Fibroblast of skin of left biceps (primary cell): ENCODE results near the gene PUSL1.
A peak's percentile ranks its signal among the peaks of the same experiment; 100 is the strongest.
"Not testable (repeated sequence)": the region's sequence is repeated elsewhere in the genome, so short reads cannot be mapped to it uniquely, and the experiment has no call there.

Experiments
- DNase-seq, 2 experiments: peaks; one replicate each; pipeline ENCODE4 v3.0.0-alpha.2; 2013; ENCODE audit warnings: low read depth in 2 of 2

Gene PUSL1

DNA sequence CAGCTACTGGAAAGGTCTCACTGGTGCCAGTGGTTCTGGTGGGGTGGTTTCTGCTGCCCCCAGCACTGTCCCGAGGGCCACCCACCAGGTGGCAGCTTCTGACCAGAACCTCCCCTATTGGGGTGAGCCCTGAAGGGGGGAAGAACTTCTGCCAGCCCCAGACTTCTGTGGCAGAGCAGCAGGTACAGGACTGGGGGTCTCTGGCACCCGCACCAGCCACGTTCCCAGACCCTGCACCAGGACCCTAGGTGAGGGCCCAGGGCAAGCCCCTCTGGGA, 1.6 kb downstream of the PUSL1 start:
- DNase-seq, result no peak

DNA sequence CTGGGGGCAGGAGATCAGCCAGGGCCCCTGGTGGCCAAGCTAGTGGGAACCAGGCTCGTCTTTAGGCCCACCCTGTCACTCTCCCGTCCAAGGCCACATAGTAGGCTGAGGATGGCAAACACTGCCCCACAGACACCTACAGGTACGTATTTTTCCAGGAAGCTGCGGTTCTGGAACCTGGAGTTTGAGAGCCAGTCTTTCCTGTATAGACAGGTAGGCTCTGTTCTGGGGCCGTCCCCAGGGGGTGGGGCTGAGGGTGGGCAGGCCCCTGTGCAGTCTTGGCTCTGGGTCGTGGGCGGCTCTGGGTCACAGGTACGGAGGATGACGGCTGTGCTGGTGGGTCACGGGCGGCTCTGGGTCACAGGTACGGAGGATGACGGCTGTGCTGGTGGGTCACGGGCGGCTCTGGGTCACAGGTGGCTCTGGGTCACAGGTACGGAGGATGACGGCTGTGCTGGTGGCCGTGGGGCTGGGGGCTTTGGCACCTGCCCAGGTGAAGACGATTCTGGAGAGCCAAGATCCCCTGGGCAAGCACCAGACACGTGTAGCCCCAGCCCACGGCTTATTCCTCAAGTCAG, 2.2 kb downstream of the PUSL1 start:
- no peak for DNase-seq

DNA sequence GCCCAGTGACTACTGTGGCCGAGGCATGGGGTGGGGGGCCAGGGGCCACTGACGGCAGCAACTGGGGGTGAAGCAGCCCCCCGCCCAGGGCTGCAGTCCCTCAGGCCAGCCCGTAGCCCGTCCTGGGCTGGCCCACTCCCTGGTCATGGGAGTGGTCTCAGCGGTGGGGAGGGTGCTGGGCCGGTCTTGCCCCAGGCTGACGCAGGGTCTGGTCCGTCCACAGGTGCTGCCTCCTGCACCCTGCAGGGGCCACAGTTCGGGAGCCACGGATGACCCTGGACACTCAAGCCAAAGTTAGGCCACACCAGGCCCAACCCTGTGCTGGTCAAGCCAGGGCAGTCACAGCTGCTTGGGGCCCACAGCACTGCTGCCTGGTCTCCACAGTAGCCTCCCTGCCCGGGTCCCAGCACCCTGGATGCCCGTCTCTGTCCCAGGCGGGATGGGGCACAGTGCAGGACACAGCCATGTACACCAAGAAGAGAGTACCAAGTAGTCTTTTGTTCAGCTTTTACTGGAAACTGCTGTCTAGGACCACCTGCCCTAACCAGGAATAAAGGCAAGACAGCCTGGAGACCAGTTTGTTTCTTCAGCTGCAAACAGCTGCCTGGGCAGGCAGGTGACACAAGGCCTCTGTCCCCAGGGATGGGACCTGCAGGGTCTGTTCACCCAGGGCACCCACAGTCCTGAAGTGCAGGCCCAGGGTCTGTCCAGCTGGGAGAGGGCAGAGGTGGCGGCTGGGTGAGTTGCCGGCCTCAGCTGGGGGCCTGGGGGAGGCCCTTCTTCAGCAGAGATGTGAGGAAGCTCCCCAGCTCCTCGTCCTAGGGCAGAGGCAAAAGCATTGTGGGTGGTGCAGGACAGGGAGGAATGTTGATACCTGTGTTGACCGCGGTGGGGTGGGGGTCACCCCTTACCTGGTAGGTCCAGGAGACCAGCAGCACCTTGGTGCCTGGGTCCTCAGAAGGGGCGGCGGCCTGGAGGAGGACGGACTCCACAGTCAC, 3.0 kb downstream of the PUSL1 start:
- no peak for DNase-seq

DNA sequence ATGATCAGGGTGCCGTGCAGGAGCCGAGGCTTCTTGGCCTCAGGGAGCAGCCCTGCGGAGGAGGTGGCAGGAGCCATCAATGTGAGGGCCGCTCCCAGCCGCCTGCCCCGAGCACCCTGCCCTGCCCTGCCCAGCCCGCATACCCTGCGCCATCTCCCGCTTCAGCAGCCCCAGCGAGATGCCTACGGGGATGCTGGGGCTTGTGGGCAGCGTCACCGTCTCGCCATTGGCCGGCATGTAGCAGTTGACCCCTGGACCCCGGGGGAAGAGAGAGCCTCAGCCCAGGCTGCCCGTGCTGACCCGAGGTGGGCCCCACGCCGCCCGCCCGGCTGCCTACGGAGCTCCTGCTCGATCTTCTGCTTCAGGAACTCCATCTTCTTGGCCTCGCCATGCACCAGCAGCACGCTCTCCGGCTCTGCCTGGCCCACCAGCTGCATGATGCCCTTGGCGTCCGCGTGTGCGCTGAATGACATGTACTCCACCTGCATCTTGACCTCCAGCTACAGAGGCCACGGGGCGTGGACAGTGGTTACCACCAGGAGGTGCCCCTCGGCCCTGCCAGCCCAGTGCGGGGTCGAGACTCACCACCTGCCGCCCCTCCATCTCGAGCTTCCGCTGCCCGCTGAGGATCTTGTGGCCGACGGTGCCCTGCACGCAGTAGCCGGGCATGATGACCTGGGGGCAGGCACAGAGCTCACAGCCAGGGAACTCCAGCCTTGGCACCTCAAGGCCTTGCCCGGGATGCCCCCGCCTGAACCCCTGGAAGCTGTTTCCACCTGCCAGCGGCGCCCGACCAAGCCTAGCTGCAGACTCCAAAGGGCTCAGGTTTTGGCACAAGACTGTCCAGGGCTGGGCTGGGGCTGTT, 4.3 kb downstream of the PUSL1 start:
- DNase-seq, result no peak

DNA sequence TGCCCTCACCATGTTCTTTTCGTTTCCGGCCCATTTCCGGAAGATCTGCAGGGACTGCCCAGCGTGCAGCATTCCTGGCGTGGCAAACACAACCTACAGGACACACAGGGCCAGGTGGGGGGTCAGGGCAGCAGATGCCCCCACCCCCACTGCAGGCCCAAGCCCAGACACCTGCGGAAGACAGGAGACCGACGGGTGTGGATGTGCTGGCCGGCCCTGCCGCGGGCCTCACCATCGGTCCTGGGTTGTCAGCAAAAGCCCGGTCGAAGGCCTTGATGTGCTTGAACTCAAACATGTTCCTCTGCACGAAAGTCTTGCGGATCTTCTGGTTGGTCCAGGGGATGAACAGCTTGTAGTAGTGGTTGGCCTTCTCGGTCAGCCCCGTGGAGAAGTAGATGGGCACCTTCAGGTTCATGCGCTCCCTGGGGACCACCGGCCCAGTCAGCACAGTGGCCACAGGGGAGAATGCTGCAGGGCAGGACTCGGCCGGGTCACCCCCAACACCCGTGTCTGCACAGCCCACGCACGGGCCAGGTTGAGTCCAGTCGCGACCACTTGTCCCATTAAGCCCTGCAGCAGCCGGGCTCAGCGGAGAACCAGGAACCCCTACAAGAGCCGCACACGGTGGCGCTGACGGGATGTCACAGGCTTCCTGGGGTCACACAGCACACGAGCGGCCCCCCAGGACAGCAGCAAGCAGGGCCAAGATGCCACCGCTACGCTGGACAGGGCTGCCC, 5.3 kb downstream of the PUSL1 start:
- no peak for DNase-seq

DNA sequence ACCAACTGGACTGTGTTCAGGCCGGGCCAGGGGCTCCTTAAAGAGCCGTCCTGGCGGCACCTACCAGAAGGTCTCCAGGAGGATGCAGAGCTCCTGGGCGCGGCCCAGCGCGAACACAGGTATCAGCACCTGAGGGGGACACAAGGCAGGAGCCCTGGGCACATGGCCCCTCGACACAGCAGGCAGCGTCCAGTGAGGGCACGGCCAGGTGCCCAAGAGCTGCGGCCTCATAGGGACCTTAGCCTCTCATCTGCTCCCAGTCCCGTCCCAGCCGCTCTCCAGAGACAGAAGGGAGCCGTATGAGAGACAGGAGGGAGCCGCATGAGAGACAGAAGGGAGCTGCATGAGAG, 5.8 kb downstream of the PUSL1 start:
- DNase-seq, result no peak

DNA sequence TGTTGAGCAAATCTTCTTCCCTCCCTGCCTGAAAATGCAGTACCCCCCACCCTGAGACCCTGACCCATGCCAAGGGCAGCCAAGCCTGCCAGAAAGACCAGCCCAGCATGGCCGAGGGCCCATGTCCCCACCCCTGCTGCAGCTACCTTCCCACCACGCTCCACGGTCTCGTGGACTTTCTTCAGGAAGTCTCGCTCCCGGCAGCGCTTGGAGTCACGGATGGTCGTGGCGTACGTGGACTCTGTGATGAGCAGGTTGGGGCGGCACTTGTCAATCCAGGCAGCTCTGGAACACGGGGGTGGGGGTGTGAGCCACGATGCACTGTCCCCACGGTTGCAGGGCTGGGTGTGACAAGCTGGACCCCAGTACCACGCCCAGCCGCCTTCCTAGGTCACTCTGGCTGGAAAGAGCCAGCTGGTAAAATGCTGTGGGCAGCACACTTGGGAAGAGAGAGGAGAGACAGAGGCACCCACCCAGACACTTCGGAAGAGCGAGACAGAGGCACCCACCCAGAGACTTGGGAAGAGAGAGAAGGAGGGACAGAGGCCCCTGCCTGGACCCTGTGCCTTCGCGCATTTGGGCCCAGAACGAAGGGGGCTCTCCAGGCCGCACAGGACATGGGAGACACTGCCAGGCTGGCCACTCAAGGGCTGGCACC, 6.4 kb downstream of the PUSL1 start:
- DNase-seq, result no peak

DNA sequence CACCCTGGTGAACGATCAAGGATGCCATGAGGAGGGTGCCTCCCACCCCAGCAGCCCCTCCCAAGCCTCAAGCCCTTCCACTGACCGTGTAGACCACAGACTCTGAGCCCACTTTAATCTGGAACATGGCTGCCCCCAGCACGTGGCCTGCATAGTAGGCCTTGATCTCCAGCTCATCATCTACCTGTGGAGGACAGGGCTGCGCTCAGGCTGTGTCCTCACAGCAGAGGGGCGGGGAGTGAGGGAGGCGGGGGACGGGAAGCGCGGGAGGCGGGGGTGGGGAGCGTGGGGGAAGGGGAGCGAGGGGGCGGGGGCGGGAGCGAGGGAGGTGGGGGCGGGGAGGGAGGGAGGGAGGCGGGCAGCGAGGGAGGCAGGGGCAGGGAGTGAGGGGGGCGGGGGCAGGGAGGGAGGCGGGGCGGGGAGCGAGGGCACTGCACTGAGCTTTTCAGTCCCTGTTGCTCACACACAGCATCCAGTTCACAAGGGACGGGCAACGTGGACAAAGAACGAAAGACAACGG, 7.1 kb downstream of the PUSL1 start:
- DNase-seq, result no peak

DNA sequence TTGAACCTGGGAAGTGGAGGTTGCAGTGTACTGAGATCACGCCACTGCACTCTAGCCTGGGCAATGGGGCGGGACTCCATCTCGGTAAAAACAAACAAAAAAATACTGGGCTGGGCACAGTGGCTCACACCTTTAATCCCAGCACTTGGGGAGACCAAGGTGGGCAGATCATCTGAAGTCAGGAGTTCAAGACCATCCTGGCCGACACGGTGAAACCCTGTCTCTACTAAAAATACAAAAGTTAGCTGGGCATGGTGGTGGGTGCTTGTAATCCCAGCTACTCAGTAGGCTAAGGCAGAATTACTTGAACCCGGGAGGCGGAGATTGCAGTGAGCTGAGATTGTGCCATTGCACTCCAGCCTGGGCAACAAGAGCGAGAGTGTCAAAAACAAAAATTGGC, 7.8 kb downstream of the PUSL1 start:
- not testable (repeated sequence) for DNase-seq

DNA sequence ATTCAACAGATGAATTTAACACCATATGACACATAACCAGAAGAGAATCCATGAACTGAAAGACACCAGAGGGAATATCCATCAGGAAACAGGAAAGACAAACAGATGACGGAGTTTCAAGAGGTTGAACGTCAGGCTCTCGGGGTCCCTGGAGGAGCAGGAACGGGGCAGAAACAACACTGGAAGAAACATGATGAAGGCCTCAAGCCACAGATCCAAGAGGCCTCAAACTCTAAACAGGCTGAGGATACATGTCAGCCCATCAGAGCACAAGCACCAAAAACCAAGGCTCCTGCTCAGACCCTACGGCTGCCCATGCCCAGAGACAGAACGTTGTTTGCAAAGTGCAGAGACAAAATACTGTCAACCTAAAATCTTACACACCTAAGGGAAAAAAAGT, 9.0 kb downstream of the PUSL1 start:
- DNase-seq, result no peak

DNA sequence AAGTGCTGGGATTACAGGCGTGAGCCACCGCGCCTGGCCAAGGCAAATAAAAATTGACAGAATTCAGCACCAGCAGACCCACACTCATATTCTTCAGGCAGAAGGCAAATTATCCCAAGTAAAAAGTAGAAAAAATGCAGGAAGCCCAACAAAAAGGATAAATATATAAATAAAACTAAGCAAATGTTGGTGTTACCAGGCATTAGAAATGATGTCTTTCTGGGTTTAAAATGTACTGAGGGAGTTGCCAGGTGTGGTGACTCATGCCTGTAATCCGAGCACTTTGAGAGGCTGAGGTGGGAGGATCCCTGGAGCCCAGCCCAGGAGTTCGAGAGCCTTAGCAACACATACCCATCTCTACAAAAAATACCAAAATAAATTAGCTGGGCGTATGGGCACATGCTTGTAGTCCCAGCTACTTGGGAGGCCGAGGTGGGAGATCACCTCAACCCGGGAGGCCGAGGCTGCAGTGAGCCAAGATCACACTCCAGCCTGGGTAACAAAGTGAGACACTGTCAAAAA, 9.8 kb downstream of the PUSL1 start:
- peak; percentile 68 to 72 for DNase-seq

DNA sequence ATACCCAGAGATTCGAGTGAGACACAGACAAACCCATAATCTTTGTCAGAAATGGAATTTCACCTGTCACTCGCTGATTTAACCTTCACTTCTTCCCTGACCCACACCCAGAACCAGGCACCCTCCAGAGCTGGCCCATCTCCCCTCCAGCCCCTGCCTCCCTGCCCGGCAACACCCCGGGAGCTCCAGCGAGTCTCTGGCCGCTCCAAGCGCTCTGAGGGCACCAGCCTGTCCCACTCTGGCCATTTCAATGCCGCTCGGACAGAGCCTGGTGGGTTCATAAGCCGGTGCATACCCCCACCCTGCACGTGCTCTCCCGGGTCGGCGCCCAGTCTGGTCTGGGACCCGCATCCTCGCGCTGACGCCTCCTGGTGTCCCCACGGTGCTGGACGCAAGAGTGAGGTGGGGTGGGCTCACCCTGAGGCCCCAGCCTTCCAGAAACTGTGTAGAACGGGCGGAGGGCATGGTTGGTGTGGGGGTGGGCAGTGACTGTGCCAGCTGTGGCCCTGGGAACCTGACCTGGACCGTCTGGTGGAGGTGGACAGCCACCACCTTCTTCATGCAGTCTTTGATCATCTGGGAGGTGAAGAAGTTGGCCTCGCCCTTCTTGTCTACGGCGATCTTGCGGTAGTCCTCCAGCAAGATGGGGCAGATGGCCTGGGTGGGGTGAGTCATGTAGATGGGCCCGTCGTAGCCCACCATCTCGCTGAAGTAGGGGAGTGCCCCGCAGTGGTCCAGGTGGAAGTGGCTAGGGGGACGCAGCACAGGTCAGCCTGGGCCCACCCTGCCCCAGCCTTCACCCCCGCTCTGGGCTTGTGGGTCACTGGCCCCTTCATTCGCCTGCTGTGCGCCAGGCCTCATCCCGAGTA, 10.6 kb downstream of the PUSL1 start:
- DNase-seq, result no peak

DNA sequence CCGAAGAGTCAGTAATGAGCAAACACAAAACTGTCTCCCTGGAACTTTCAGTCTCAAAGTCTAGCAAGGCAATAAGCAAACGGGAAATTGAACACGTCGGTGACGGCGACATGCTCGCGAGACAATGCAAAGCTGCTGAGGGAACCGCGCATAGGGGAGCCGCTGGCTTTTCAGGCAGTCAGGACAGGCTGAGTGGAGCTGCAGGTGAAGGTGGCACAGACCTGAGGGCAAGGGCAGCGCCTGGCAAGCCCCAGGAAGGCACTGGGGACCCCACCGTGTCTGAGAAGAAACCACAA, 11.2 kb downstream of the PUSL1 start:
- no peak for DNase-seq

DNA sequence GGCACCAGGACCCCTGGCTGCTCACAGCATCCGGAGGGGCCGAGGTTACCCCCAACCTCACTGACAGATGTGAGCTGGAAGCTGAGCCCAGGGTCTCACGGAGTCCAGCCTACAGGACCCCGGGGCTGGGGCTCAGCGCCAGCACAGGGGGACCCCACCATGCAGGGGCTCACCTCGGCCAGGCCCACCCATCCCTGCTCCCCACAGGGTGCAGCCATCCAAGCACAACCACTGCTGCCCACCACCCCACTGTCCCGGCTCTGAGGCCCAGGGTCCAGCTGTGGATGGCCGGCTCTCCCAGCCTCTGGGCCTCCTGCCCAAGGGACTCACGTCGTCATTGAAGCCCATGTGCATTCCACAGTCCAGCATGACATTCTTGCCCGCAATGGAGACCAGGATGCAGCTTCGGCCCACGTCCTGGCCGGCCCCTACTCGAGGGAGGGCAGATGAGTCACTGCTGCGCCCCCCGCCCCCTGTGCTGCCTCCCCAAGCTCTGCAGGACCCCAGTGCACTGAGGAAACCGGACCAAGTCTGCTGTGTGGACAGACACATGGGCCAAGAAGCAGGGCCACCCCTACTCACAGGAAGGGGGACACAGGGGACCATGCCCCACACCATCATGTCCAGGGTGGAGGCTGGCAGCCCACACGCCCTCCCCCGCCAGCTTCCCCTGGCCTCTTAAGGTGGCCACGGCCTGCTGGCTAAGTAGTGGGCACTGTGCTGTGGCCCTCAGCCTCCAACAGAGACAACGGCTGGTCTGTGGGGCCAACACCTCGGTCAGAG, 12.5 kb downstream of the PUSL1 start:
- no peak for DNase-seq

DNA sequence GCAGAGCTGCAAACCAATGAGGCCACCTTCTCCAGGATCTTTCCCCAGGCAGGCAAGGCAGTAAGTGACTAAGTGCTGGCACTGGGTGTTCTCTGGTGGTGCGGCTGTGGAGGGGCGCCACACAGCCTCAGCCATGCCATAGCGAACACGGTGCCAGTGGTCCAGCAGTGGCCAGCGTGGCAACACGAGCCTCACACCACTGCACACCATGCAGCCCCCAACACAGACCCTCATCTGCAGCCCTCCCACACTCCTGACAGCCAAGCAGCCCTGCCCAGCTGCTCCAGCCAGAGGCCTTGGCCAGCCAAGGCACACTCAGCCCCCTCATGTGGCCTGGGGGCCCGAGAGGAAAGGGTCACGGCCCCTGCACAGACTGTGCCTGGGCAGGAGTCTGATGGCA, 13.1 kb downstream of the PUSL1 start:
- DNase-seq, result no peak

DNA sequence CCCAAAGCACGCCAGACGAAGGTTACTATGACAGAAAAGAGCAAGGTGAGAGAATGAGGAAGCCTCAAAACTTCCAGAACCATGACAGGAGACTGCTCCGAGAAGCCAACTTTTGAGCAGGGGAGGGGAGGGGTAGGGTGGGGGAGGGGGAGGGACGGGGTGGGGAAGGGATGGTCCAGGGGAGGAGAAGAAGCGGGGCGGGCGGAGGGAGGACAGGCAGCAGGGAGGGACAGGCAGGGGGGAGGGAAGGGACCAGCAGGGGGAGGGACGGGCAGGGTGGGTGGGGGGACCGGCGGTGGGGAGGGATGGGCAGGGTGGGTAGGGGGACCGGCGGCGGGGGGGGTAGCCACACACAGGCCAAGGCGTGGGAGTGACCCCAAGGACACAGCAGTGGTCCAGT, 14.0 kb downstream of the PUSL1 start:
- no peak for DNase-seq

DNA sequence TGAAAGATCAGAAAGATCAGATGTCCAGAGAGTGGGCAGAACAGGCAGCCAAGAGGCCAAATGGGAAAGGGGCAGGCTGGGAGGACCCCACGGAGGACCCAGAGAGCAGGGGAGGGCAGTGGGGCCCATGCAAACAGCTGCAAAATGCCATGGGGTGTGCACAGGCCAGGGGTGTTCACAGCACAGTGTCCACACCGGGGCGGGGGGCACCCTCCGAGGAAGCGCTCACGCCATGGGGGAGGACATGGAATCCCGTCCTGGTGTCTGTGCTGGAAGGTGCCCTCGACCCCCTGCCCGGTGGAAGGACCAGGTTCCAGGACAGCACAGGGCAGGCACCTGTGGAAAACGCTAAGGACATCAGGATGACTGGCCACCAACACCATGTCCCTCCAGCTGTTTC, 14.6 kb downstream of the PUSL1 start:
- no peak for DNase-seq

DNA sequence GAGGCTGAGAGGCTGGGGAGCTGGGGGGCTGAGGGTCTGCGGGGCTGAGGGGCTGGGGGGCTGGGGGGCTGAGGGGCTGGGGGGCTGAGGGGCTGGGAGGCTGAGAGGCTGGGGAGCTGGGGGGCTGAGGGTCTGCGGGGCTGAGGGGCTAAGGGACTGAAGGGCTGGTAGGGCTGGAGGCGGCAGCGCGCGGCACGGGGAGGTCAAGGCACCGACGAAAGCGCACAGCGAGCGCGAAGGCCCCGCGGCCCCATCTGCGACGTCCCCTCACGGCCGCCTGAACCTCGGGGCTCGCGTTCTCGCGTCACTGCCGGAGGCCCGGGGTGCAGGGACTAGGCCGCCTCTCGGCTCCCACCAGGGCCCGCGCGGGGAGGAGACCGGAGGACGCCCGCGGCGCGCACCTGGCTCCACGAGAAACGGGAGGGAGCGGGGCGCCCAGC, 15.7 kb downstream of the PUSL1 start:
- DNase-seq, result no peak

DNA sequence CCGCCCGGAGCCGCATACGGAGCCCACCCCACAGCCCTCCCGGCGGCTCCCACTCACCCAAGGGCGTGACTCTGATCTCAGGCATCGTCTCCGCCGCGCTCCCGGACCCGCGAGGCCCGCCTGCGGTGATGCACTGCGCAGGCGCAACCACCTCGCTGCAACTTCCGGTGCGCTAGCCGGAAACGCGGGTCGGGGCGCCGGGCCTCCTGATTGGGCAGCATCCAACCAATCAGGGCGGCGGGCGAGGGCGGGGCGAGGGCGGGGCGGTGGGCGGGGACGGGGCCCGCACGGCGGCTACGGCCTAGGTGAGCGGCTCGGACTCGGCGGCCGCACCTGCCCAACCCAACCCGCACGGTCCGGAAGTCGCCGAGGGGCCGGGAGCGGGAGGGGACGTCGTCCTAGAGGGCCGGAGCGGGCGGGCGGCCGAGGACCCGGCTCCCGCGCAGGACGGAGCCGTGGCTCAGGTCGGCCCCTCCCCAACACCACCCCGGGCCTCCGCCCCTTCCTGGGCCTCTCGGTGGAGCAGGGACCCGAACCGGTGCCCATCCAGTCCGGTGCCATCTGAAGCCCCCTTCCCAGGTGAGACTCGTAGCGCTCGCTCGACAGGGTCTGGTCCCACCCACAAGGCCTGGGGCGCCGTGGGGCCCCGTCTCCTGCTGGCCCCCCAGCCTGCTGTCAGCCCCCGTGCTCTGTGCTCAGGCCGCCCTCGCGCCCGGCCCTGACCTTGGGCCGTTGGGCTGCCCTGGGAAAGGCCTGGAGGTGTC, 16.3 kb downstream of the PUSL1 start, which contains the start of the genes CPTP and INTS11:
TSS of gene CPTP (plus strand) at position 279 of the 764 bp plus-strand sequence. CDS start 2,109 bp downstream, outside the sequence.
TSS of gene INTS11 (minus strand) at position 137 of the 764 bp plus-strand sequence. CDS start at position 85, 52 bp downstream.
- peak; percentile 66 to 74 for DNase-seq
